Upper lobe of left lung (tissue), 4 donors: ENCODE measurements around the gene IL1RN.

Source experiments
- CTCF ChIP-seq, 6 experiments: fragments of 450-650 bp in 4 of 6; fragments of 200-600 bp in 2 of 6; sonication (generic) in 2 of 6; IDR thresholded peaks; one replicate each; pipeline ENCODE4 v1.5.1; 2016 to 2019; ENCODE audit warnings: antibody characterized with exemption in 6 of 6
- EP300 ChIP-seq, 4 donors: sonication (generic); formaldehyde crosslinking; IDR thresholded peaks; one replicate each; pipeline ENCODE4 v1.5.1; 2017; ENCODE audit warnings: antibody characterized with exemption in 4 of 4, control low read depth in 2 of 4
- POLR2A ChIP-seq, 4 donors: fragments of 450-650 bp; IDR thresholded peaks; one replicate each; pipeline ENCODE4 v1.5.1; 2016 to 2017; ENCODE audit warnings: antibody characterized with exemption in 4 of 4, mild to moderate bottlenecking in 2 of 4
- POLR2AphosphoS5 ChIP-seq, 2 donors: sonication (generic); formaldehyde crosslinking; IDR thresholded peaks; one replicate each; pipeline ENCODE4 v1.5.1; 2017; ENCODE audit warnings: antibody characterized with exemption in 2 of 2

GRCh38 chr2:113172721-113173541 is 45.5 kb downstream of the IL1RN start:
- no peak for TF ChIP-seq POLR2A (IDR thresholded peaks at IDR 0.05)
- TF ChIP-seq CTCF (IDR thresholded peaks at IDR 0.05), result no peak
- TF ChIP-seq EP300 (IDR thresholded peaks at IDR 0.05), result no peak
- no peak for TF ChIP-seq POLR2AphosphoS5 (IDR thresholded peaks at IDR 0.05)
